Psoas muscle (tissue), 8 donors: Measurements from ENCODE around the gene SPSB4. TPM values are rescaled to one million over a fixed set of nuclear protein-coding genes. Genes with fewer than 3 reads are reported as not detected.

Experiments
- ATAC-seq, 4 donors: fragments of 200-7000 bp; cut with Tn5 transposase; one replicate each; pipeline ENCODE4 v1.9.1; 2020; ENCODE audit warnings: moderate library complexity in 3 of 4, mild to moderate bottlenecking in 2 of 4
- DNase-seq, 2 donors: peaks; one replicate each; pipeline ENCODE4 v3.0.0-alpha.2; 2020
- H3K27ac ChIP-seq: fragments of 200-600 bp; one replicate; pipeline ENCODE4 v1.8.0; 2022
- H3K27me3 ChIP-seq, 3 donors: fragments of 200-600 bp in 1 of 3; one replicate each; pipeline versions ENCODE4 v1.6.1 to v1.8.0; 2013 to 2022; ENCODE audit warnings: low read length in 2 of 3, mild to moderate bottlenecking in 2 of 3, moderate library complexity in 1 of 3; ENCODE audit not compliant: insufficient read depth in 3 of 3
- H3K36me3 ChIP-seq, 2 donors: fragments of 200-600 bp in 1 of 2; one replicate each; pipeline versions ENCODE4 v1.6.1 to v1.8.0; 2013 to 2022; ENCODE audit warnings: low read depth in 1 of 2, mild to moderate bottlenecking in 1 of 2, moderate library complexity in 1 of 2; ENCODE audit not compliant: insufficient read depth in 1 of 2
- H3K4me1 ChIP-seq: fragments of 200-600 bp; one replicate; pipeline ENCODE4 v1.8.0; 2022
- H3K4me3 ChIP-seq: fragments of 200-600 bp; one replicate; pipeline ENCODE4 v1.8.0; 2022; ENCODE audit warnings: mild to moderate bottlenecking
- H3K9me3 ChIP-seq: fragments of 200-600 bp; one replicate; pipeline ENCODE4 v1.8.0; 2022
- CTCF ChIP-seq: fragments of 200-600 bp; IDR thresholded peaks from one replicate; pipeline ENCODE4 v1.8.0; 2022; ENCODE audit warnings: antibody characterized with exemption
- WGBS, 3 donors: extraction: QIAGEN DNeasy Blood & Tissue Kit; methylation state at CpG; one replicate each; pipeline versions ENCODE4 v1.1.6 to v1.1.7; 2013; 5-methylcytosine and 5-hydroxymethylcytosine counted together
- intact Hi-C, 2 donors: fragments of 100-400 bp; cut with DNase I; formaldehyde crosslinking; loops; one replicate each; pipeline versions ENCODE4 v1.11.0 to v1.14.2; 2022
- polyA plus RNA-seq, 3 donors: library from polyadenylated mRNA; stranded (reverse); fragments of 200-250 nt; gene quantifications; one replicate each; pipeline ENCODE4 v1.2.3, GENCODE V29; 2013
- total RNA-seq, 4 donors: library from RNA; stranded (reverse); fragmentation: NEBNext Ultra II Directional in 2 of 4; extraction: Animal tissue kit (Norgen Biotek cat#: 25700) in 2 of 4; gene quantifications; one replicate each; pipeline versions ENCODE4 v1.2.1 to v1.2.4, GENCODE V29; 2021 to 2023
- donor health status: healthy with polysubstance abuse.
- donor health status: DM: no; HTN: no; CAD: no; lungs with moderate emphysema.
- donor health status: Bipolar disorder and iron deficiency.
- donor health status: healthy.
- donor health status: DM: yes; HTN: yes; CAD: no.
- donor health status: DM: no; HTN: no; CAD: no.
- donor health status: DM: no; HTN: no; CAD: no.
- donor health status: DM: yes; HTN: yes; CAD: no.

SPSB4 gene
- total and polyA plus RNA-seq, 7 donors = 0.39 to 1.9 (median 0.59) TPM

GRCh38 chr3:141093397-141093796 is 42.2 kb downstream of the SPSB4 start:
- Histone ChIP-seq H3K4me3 (no peak overlapping the region), H3K9me3 (no peaks in the 10 kb centered on the region), H3K27me3 (no peaks in the 10 kb centered on the region), H3K27ac (peak overlapping the region; percentile 64), H3K4me1 (peaks cover 29% of the 10 kb centered on the region), H3K36me3 (no peaks in the 10 kb centered on the region)
- DNase-seq (no peak), ATAC-seq (peak in 2 of 4 donors; percentile 21)
- 23 to 34% (median 25%) methylated on average over 5 of the region's 5 CpGs for WGBS, 3 donors
- intact Hi-C loops = no loop called here
- no peak for TF ChIP-seq CTCF

- H3K27me3 ChIP-seq = no peaks in the 10 kb centered on the region
- peaks cover 29% of the 10 kb centered on the region for H3K4me1 ChIP-seq
- WGBS, 3 donors = 9 to 13% (median 11%) methylated on average over 13 of the region's 13 CpGs
Measured at GRCh38 chr3:141093971-141094684, 43.0 kb downstream of the SPSB4 start.

GRCh38 chr3:141094790-141095545 is 43.8 kb downstream of the SPSB4 start:
- intact Hi-C loops = no loop called here
- peak overlapping the region; percentile 53 for H3K4me3 ChIP-seq
- H3K36me3 ChIP-seq = no peaks in the 10 kb centered on the region
- H3K27ac ChIP-seq = peak overlapping the region; percentile 64
- WGBS, 3 donors = 5 to 8% (median 6%) methylated on average over 23 of the region's 23 CpGs
- H3K27me3 ChIP-seq = no peaks in the 10 kb centered on the region
- ATAC-seq = peak; percentile 81 to 92 (median 83)
- peaks cover 29% of the 10 kb centered on the region for H3K4me1 ChIP-seq
- no peaks in the 10 kb centered on the region for H3K9me3 ChIP-seq
- TF ChIP-seq CTCF = no peak
- peak; percentile 81 to 89 for DNase-seq

More at GRCh38 chr3:141093971-141094684, 43.0 kb downstream of the SPSB4 start:
- no peaks in the 10 kb centered on the region for H3K9me3 ChIP-seq
- peak overlapping the region; percentile 64 for H3K27ac ChIP-seq
- DNase-seq (peak; percentile 54 to 82), ATAC-seq (peak; percentile 84 to 90 (median 86))
- intact Hi-C loops = no loop called here
- TF ChIP-seq CTCF = no peak
- no peak overlapping the region for H3K4me3 ChIP-seq
- H3K36me3 ChIP-seq = no peaks in the 10 kb centered on the region

- no peak for ATAC-seq
- peaks cover 29% of the 10 kb centered on the region for H3K4me1 ChIP-seq
- H3K27ac ChIP-seq = no peak overlapping the region
- H3K27me3 ChIP-seq = no peaks in the 10 kb centered on the region
- WGBS, 3 donors = 7 to 18% (median 13%) methylated on average over 1 of the region's 1 CpG
- no peak for DNase-seq
- no peak for TF ChIP-seq CTCF
- H3K4me3 ChIP-seq = peak overlapping the region; percentile 53
- no peaks in the 10 kb centered on the region for H3K36me3 ChIP-seq
- intact Hi-C loops = no loop called here
- H3K9me3 ChIP-seq = no peaks in the 10 kb centered on the region
Measured at GRCh38 chr3:141095546-141095937, 44.4 kb downstream of the SPSB4 start.
